HepG2 (cell line): ENCODE data around the gene MSANTD1. TPM values are rescaled to one million over a fixed set of nuclear protein-coding genes. Genes with fewer than 3 reads are reported as not detected.

ENCODE experiments used
- ARHGAP35 ChIP-seq: sonication (generic); formaldehyde crosslinking; IDR thresholded peaks from 2 replicates; pipeline ENCODE4 v1.9.0; 2022; ENCODE audit warnings: mild to moderate bottlenecking, inconsistent platforms, moderate library complexity, missing genetic modification reagents, borderline replicate concordance
- BCLAF1 ChIP-seq: fragments of 450-650 bp; IDR thresholded peaks from 2 replicates; pipeline ENCODE4 v1.6.1; 2017; ENCODE audit warnings: mild to moderate bottlenecking
- CBX5 ChIP-seq: sonication (generic); formaldehyde crosslinking; IDR thresholded peaks from 2 replicates; pipeline ENCODE4 v1.4.0; 2020; ENCODE audit warnings: missing genetic modification reagents, borderline replicate concordance
- CHCHD3 ChIP-seq: sonication (generic); formaldehyde crosslinking; IDR thresholded peaks from 2 replicates; pipeline ENCODE4 v1.8.0; 2022; ENCODE audit warnings: mild to moderate bottlenecking, missing genetic modification reagents, moderate library complexity
- DR1 ChIP-seq: sonication (generic); formaldehyde crosslinking; IDR thresholded peaks from 2 replicates; pipeline ENCODE4 v1.8.0; 2021; ENCODE audit warnings: mild to moderate bottlenecking, missing genetic modification reagents, inconsistent platforms
- DRAP1 ChIP-seq: IDR thresholded peaks from 2 replicates; pipeline ENCODE4 v1.6.1; 2016; ENCODE audit warnings: missing genetic modification reagents, missing compliant biosample characterization
- HMGXB3 ChIP-seq: sonication (generic); formaldehyde crosslinking; IDR thresholded peaks from 2 replicates; pipeline ENCODE4 v1.4.0; 2020; ENCODE audit warnings: missing genetic modification reagents, borderline replicate concordance
- JARID2 ChIP-seq: sonication (generic); formaldehyde crosslinking; IDR thresholded peaks from 2 replicates; pipeline ENCODE4 v1.8.1; 2023; ENCODE audit warnings: missing genetic modification reagents, inconsistent platforms; ENCODE audit not compliant: insufficient replicate concordance
- JUN ChIP-seq: sonication (generic); formaldehyde crosslinking; IDR thresholded peaks from 2 replicates; pipeline ENCODE4 v1.4.0; 2020; ENCODE audit warnings: mild to moderate bottlenecking, missing genetic modification reagents
- ZFP62 ChIP-seq: sonication (generic); formaldehyde crosslinking; IDR thresholded peaks from 2 replicates; pipeline ENCODE4 v1.4.0; 2020; ENCODE audit warnings: missing genetic modification reagents
- ZNF230 ChIP-seq: sonication (generic); formaldehyde crosslinking; IDR thresholded peaks from 2 replicates; pipeline ENCODE4 v1.4.0; 2020; ENCODE audit warnings: mild to moderate bottlenecking, missing genetic modification reagents
- ZNF263 ChIP-seq: sonication (generic); formaldehyde crosslinking; IDR thresholded peaks from 2 replicates; pipeline ENCODE4 v1.4.0; 2020; ENCODE audit warnings: missing genetic modification reagents
- ZNF563 ChIP-seq: sonication (generic); formaldehyde crosslinking; IDR thresholded peaks from 2 replicates; pipeline ENCODE4 v1.8.0; 2022; ENCODE audit warnings: mild to moderate bottlenecking, moderate library complexity, missing genetic modification reagents
- ZNF646 ChIP-seq: sonication (generic); formaldehyde crosslinking; IDR thresholded peaks from 2 replicates; pipeline ENCODE4 v1.9.0; 2021; ENCODE audit warnings: mild to moderate bottlenecking, missing genetic modification reagents
- ZNF776 ChIP-seq: sonication (generic); formaldehyde crosslinking; IDR thresholded peaks from 2 replicates; pipeline ENCODE4 v1.4.0; 2020; ENCODE audit warnings: mild to moderate bottlenecking, missing genetic modification reagents
- ZSCAN21 ChIP-seq: sonication (generic); formaldehyde crosslinking; IDR thresholded peaks from 2 replicates; pipeline ENCODE4 v1.8.0; 2022; ENCODE audit warnings: mild to moderate bottlenecking, missing genetic modification reagents, moderate library complexity, borderline replicate concordance
- polyA plus RNA-seq, 8 experiments: library from polyadenylated mRNA; depleted of rRNA in 3 of 8; stranded (reverse) in 7 of 8; unstranded in 1 of 8; fragments of >200 nt; fragmentation: Illumina TruSeq in 4 of 8; extraction: Trizol in 4 of 8; gene quantifications; 2 replicates each; pipeline versions ENCODE4 v1.2.1 to v1.2.3, GENCODE V29; 2011 to 2016; ENCODE audit warnings: low read depth in 4 of 8, missing spikeins in 1 of 8, mixed read lengths in 1 of 8; ENCODE audit not compliant: insufficient read depth in 1 of 8
- total RNA-seq, 5 experiments: library from RNA; depleted of rRNA; stranded (reverse); fragments of >200 nt; fragmentation: Illumina TruSeq; extraction: Trizol; gene quantifications; 2 replicates each; pipeline ENCODE4 v1.2.3, GENCODE V29; 2016; ENCODE audit warnings: low read depth in 1 of 5

Gene MSANTD1
- total and polyA plus RNA-seq, 2 of the 13 experiments (the other 11 are each of a cell fraction or from before 2014, with no cell fraction given) = 0.22 to 0.40 TPM

GRCh38 chr4:3291969-3292570, 43.1 kb downstream of the MSANTD1 start (continued):
- TF ChIP-seq ZNF646 = no peak
- 0 out of 2 replicates have a peak, but pooled peaks have one; percentile 31 for TF ChIP-seq ZNF563 (CRISPR knock-in tag)
- no peak for TF ChIP-seq JUN
- no peak for TF ChIP-seq CBX5 (CRISPR knock-in tag)
- TF ChIP-seq ZNF776 (CRISPR knock-in tag) = no peak; the same call in 1 of the 2 replicates
- no peak for TF ChIP-seq DR1
- TF ChIP-seq JARID2 (CRISPR knock-in tag) = no peak
- TF ChIP-seq ZNF263 (CRISPR knock-in tag) = no peak
- no peak for TF ChIP-seq ARHGAP35 (CRISPR knock-in tag)
- no peak for TF ChIP-seq ZSCAN21 (CRISPR knock-in tag)
- no peak for TF ChIP-seq ZNF230 (CRISPR knock-in tag)
- TF ChIP-seq BCLAF1 = no peak
- TF ChIP-seq CHCHD3 = no peak
- no peak for TF ChIP-seq HMGXB3 (CRISPR knock-in tag)
- TF ChIP-seq DRAP1 (CRISPR knock-in tag) = no peak
- no peak for TF ChIP-seq ZFP62 (CRISPR knock-in tag)
